Endothelial cell of umbilical vein (primary cell): ENCODE results near the gene CTSZ.

Source experiments
- POLR2AphosphoS5 ChIP-seq: IDR thresholded peaks from 2 replicates; pipeline ENCODE4 v1.6.1; 2012; ENCODE audit warnings: low read depth, mild to moderate bottlenecking, control low read depth, low read length, moderate library complexity; ENCODE audit not compliant: insufficient read depth
- TF ChIP-seq, protein P1 (sequence below), 2 donors: IDR thresholded peaks; 1 replicate in 1 of 2; 2 replicates in 1 of 2; pipeline ENCODE4 v1.5.1; 2011; ENCODE audit warnings: low read length in 2 of 2, mild to moderate bottlenecking in 2 of 2, moderate library complexity in 2 of 2, control low read depth in 1 of 2, inconsistent platforms in 1 of 2, low read depth in 1 of 2; ENCODE audit not compliant: insufficient read depth in 1 of 2; ENCODE audit errors: extremely low read depth in 1 of 2

DNA sequence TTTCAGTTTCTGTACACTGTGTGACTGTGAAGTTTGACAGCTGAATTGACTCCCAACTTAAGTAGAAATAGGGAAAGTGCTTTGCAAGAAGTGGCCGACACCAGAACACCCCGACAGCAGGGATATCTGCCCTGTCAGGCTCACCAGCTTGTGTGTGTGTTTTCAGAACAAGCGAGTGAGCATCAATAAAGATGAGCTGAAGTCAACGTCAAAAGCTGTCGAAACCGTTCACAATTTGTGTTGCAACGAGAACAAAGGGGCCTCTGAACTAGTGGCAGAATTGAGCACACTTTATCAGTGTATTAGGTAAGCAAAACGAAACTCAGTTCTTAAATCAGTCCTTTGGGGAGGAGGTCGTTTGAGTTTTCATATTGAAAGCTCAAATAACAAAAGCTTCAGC lies 15.3 kb downstream of the CTSZ start:
- TF ChIP-seq, protein P1, sequence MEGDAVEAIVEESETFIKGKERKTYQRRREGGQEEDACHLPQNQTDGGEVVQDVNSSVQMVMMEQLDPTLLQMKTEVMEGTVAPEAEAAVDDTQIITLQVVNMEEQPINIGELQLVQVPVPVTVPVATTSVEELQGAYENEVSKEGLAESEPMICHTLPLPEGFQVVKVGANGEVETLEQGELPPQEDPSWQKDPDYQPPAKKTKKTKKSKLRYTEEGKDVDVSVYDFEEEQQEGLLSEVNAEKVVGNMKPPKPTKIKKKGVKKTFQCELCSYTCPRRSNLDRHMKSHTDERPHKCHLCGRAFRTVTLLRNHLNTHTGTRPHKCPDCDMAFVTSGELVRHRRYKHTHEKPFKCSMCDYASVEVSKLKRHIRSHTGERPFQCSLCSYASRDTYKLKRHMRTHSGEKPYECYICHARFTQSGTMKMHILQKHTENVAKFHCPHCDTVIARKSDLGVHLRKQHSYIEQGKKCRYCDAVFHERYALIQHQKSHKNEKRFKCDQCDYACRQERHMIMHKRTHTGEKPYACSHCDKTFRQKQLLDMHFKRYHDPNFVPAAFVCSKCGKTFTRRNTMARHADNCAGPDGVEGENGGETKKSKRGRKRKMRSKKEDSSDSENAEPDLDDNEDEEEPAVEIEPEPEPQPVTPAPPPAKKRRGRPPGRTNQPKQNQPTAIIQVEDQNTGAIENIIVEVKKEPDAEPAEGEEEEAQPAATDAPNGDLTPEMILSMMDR (IDR thresholded peaks at IDR 0.05; ENCODE audit: extremely low read depth in 1 of 2, insufficient read depth in 1 of 2, low read depth in 1 of 2, low read length in 2 of 2) = no peak
- TF ChIP-seq POLR2AphosphoS5 = no peak
